ENCODE measurements around the gene SLC13A5.

SLC13A5 gene

GRCh38 chr17:6638046-6638908, 74.9 kb downstream of the SLC13A5 start:
- DNase-seq (ENCODE audit: low read depth), result no peak

- no peak for DNase-seq (ENCODE audit: low read depth)
These were observed 75.7 kb downstream of the SLC13A5 start for GRCh38 chr17:6637458-6637840.

- no peak for DNase-seq (ENCODE audit: low read depth)
These were observed 76.3 kb downstream of the SLC13A5 start for GRCh38 chr17:6636616-6637457.

- DNase-seq (ENCODE audit: low read depth), result no peak
These were observed 77.1 kb downstream of the SLC13A5 start for GRCh38 chr17:6636105-6636504.
